ENCODE data around the gene FLOT2.
"Not testable (repeated sequence)": the region's sequence is repeated elsewhere in the genome, so short reads cannot be mapped to it uniquely, and the experiment has no call there.

FLOT2 gene

DNA sequence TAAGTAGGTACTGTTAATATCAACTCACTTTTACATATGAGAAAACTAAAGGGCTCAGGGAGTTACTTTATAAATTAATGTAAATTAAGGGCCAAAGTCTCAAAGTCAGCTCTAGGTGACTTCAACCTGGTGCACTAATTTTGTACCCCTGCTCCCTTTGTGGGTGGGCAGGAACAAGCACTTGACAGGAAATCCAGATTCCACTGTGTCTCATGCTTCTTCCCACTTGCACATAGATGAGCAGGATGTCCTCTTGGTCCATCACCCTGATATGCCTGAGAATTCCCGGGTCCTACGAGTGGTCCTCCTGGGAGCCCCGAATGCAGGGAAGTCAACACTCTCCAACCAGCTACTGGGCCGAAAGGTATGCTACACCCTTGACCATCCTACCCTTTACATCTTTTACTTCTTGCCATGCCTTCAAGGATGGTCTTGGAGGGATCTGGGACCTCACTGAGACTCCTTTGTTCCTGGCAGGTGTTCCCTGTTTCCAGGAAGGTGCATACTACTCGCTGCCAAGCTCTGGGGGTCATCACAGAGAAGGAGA lies 41.4 kb downstream of the FLOT2 start:
- no peak overlapping the region for H3K4me3 ChIP-seq (ENCODE audit: extremely low read depth, insufficient read depth, low read length, poor library complexity, severe bottlenecking)
- peaks cover 8% of the 10 kb centered on the region for H3K4me1 ChIP-seq (ENCODE audit: control insufficient read depth, insufficient read depth, low read length, poor library complexity, severe bottlenecking)
- H3K9me3 ChIP-seq (ENCODE audit: control insufficient read depth, low read length): no peaks in the 10 kb centered on the region
- 96 to 100% methylated on average over 4 to 5 of the region's 5 CpGs for WGBS, 2 experiments (ENCODE audit: insufficient coverage in 2 of 2)
- H3K27ac ChIP-seq (ENCODE audit: low read depth, low read length, severe bottlenecking): no peak overlapping the region
- H3K36me3 ChIP-seq (ENCODE audit: control insufficient read depth, insufficient read depth, low read length): peaks cover 44% of the 10 kb centered on the region

DNA sequence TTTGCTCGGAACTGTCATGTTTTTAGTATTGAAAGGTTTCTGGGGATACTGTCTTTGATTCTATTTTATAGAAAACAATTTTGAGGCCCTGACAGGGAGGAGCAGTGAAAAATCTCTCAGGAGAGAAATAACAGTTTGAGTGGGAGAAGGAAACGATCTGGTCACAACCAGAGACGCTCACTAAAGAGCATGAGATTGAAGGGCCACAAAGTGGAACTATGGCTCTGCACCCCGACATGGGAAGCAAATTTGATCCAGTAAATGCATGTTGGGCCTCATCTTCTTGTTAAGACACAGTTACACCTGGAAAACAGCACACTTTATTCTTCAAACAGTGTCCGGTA lies 42.2 kb downstream of the FLOT2 start:
- Histone ChIP-seq H3K36me3 (ENCODE audit: control insufficient read depth, insufficient read depth, low read length) (peaks cover 39% of the 10 kb centered on the region), H3K27ac (ENCODE audit: low read depth, low read length, severe bottlenecking) (peak overlapping the region; percentile 43), H3K4me1 (ENCODE audit: control insufficient read depth, insufficient read depth, low read length, poor library complexity, severe bottlenecking) (peaks cover 8% of the 10 kb centered on the region), H3K4me3 (ENCODE audit: extremely low read depth, insufficient read depth, low read length, poor library complexity, severe bottlenecking) (peak overlapping the region; percentile 83), H3K9me3 (ENCODE audit: control insufficient read depth, low read length) (no peaks in the 10 kb centered on the region)
- WGBS, 2 experiments (ENCODE audit: insufficient coverage in 2 of 2): 15 to 19% methylated on average over 4 of the region's 5 CpGs

DNA sequence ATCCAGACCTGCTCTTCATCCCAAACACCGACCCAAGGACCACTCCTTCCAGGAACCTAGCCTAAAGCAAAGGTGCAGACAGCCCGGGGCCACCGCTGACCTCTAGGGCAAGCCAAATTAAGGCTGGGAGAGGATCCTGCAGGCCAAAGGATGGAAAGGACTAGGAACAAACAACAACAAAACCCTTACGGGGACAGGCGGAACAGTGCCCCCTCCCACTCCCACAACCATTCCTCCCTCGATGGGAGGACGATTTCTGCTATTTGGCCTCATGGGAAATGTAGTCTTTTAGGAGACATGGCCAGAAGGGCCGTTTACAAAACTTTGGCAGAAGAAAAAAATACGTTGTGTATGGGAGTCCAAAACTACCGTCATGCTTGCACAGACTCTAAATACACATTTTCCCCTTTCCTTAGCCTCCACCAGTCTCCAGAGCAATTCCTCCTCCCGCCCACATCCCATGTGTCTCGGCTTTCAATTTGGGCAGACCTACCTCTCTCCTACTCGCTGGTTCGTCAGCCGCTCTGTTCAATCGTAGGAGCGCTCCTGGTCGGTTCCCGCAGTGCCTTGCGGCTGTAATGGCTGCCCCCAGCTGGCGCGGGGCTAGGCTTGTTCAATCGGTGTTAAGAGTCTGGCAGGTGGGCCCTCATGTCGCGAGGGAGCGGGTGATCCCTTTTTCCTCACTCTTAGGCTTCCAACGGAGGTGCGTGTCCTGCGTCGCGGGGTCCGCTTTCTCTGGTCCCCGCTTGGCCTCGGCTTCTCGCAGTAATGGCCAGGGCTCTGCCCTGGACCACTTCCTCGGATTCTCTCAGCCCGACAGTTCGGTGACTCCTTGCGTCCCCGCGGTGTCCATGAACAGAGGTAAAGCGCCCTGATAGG lies 42.8 kb downstream of the FLOT2 start, which contains the start of gene ERAL1:
Gene ERAL1, plus strand, starts transcription at position 560 of the 879 bp plus-strand sequence. Its CDS starts 19 bp downstream, at position 579.
- H3K27ac ChIP-seq (ENCODE audit: low read depth, low read length, severe bottlenecking): peak within 1 kb of the TSS; percentile 43
- peaks cover 35% of the 10 kb centered on the region for H3K36me3 ChIP-seq (ENCODE audit: control insufficient read depth, insufficient read depth, low read length)
- H3K4me3 ChIP-seq (ENCODE audit: extremely low read depth, insufficient read depth, low read length, poor library complexity, severe bottlenecking): peak within 1 kb of the TSS; percentile 83
- H3K9me3 ChIP-seq (ENCODE audit: control insufficient read depth, low read length): no peaks in the 10 kb centered on the region
- WGBS, 2 experiments (ENCODE audit: insufficient coverage in 2 of 2): 2% methylated on average over 28 to 35 of the region's 42 CpGs
- peaks cover 8% of the 10 kb centered on the region for H3K4me1 ChIP-seq (ENCODE audit: control insufficient read depth, insufficient read depth, low read length, poor library complexity, severe bottlenecking)

DNA sequence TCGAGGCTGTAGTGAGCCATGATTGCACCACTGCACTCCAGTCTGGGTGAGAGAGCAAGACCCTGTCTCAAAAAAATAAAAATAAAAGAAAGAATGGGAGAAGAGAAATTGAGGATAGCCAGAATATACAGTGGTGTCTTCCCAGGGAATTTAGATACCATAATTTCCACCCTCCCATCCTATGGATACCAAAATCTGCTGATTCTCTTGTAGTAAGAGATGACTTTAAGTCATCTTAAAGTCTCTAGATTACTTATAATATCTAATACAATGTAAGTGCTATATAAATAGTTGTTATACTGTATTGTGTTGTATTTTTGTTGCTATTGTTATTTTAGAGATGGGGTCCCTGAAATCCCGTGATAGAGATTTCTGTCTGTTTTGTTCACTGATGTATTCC lies 44.2 kb downstream of the FLOT2 start:
- no peaks in the 10 kb centered on the region for H3K9me3 ChIP-seq (ENCODE audit: control insufficient read depth, low read length)
- H3K36me3 ChIP-seq (ENCODE audit: control insufficient read depth, insufficient read depth, low read length): peaks cover 24% of the 10 kb centered on the region
- peaks cover 8% of the 10 kb centered on the region for H3K4me1 ChIP-seq (ENCODE audit: control insufficient read depth, insufficient read depth, low read length, poor library complexity, severe bottlenecking)
- 83 to 92% methylated on average over 1 to 2 of the region's 2 CpGs for WGBS, 2 experiments (ENCODE audit: insufficient coverage in 2 of 2)
- no peak overlapping the region for H3K4me3 ChIP-seq (ENCODE audit: extremely low read depth, insufficient read depth, low read length, poor library complexity, severe bottlenecking)
- no peak overlapping the region for H3K27ac ChIP-seq (ENCODE audit: low read depth, low read length, severe bottlenecking)

DNA sequence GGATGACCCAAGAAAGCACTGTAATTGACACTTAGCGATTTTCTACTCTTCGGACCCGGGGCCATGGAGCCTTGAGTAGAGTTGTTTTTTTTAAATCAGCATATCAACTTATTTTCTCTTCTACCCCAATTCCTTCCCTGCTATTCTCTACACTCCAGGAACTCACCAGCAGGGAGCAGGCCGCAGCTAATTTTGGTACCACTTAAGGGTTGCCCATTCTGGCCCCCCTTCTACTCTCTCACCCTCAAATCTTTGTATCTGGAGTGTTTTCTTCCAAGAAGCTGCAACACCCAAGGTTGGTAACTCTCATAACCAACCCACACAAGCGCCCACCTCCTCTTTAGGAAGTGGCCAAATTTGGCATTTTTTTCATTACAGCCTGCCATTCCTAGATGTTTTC lies 48.3 kb downstream of the FLOT2 start:
- Histone ChIP-seq H3K9me3 (ENCODE audit: control insufficient read depth, low read length) (no peaks in the 10 kb centered on the region), H3K4me3 (ENCODE audit: extremely low read depth, insufficient read depth, low read length, poor library complexity, severe bottlenecking) (no peak overlapping the region), H3K4me1 (ENCODE audit: control insufficient read depth, insufficient read depth, low read length, poor library complexity, severe bottlenecking) (peaks cover 1% of the 10 kb centered on the region), H3K36me3 (ENCODE audit: control insufficient read depth, insufficient read depth, low read length) (no peaks in the 10 kb centered on the region), H3K27ac (ENCODE audit: low read depth, low read length, severe bottlenecking) (no peak overlapping the region)
- 83 to 87% methylated on average over 1 to 2 of the region's 5 CpGs for WGBS, 2 experiments (ENCODE audit: insufficient coverage in 2 of 2)

DNA sequence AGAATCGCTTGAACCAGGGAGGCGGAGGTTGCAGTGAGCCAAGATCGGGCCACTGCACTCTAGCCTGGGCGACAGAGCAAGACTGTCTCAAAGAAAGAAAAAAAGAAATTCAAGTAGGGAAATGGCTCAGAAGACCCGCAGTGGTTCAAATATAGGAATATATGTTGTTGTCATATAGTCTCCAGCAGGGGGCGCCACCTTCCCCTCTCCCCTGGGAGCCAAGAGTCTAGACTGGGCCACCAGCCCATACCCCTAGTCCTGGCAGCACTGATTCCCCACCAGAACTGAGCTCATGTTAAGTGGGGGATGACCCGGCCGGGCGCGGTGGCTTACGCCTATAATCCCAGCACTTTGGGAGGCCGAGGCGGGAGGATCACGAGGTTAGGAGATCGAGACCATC lies 48.9 kb downstream of the FLOT2 start:
- not testable (repeated sequence) for H3K4me3 ChIP-seq (ENCODE audit: extremely low read depth, insufficient read depth, low read length, poor library complexity, severe bottlenecking); H3K4me1 ChIP-seq (ENCODE audit: control insufficient read depth, insufficient read depth, low read length, poor library complexity, severe bottlenecking); H3K9me3 ChIP-seq (ENCODE audit: control insufficient read depth, low read length); H3K27ac ChIP-seq (ENCODE audit: low read depth, low read length, severe bottlenecking); H3K36me3 ChIP-seq (ENCODE audit: control insufficient read depth, insufficient read depth, low read length)
- 83 to 89% methylated on average over 11 to 13 of the region's 15 CpGs for WGBS, 2 experiments (ENCODE audit: insufficient coverage in 2 of 2)

DNA sequence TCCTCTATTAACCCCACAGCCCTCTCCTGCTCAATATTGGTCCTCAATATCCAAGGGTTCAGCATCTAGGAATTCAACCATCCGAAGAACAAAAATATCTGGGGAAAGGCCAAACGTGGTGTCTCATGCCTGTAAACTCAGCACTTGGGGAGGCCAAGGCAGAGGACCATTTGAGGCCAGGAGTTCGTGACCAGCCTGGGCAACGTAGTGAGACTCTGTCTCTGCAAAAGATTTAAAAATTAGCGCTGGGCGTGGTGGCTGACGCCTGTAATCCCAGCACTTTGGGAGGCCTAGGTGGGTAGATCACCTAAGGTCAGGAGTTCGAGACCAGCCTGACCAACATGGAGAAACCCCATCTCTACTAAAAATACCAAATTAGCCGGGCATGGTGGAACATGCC lies 50.8 kb downstream of the FLOT2 start:
- H3K4me1 ChIP-seq (ENCODE audit: control insufficient read depth, insufficient read depth, low read length, poor library complexity, severe bottlenecking); H3K9me3 ChIP-seq (ENCODE audit: control insufficient read depth, low read length): not testable (repeated sequence)
- 95 to 98% methylated on average over 6 to 8 of the region's 9 CpGs for WGBS, 2 experiments (ENCODE audit: insufficient coverage in 2 of 2)

DNA sequence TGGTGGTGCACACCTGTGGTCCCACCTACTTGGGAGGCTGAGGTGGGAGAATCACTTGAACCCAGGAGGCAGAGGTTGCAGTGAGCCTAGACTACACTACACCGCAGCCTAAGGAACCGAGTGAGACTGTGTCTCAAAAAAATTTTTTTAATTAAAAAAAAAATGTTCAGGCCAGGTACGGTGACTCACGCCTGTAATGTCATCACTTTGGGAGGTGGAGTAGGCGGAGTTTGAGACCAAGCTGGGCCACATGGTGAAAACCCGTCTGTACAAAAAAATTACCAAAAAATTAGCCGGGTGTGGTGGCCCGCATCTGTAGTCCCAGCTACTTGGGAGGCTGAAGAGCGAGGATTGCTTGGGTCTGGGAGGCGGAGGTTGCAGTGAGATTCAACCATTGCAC lies 51.3 kb downstream of the FLOT2 start:
- Histone ChIP-seq H3K9me3 (ENCODE audit: control insufficient read depth, low read length) (no peaks in the 10 kb centered on the region), H3K36me3 (ENCODE audit: control insufficient read depth, insufficient read depth, low read length) (no peaks in the 10 kb centered on the region), H3K4me1 (ENCODE audit: control insufficient read depth, insufficient read depth, low read length, poor library complexity, severe bottlenecking) (no peaks in the 10 kb centered on the region), H3K27ac (ENCODE audit: low read depth, low read length, severe bottlenecking) (no peak overlapping the region), H3K4me3 (ENCODE audit: extremely low read depth, insufficient read depth, low read length, poor library complexity, severe bottlenecking) (no peak overlapping the region)
- 98 to 99% methylated on average over 6 to 9 of the region's 10 CpGs for WGBS, 2 experiments (ENCODE audit: insufficient coverage in 2 of 2)

More for the DNA sequence above, 50.8 kb downstream of the FLOT2 start:
- not testable (repeated sequence) for H3K4me3 ChIP-seq (ENCODE audit: extremely low read depth, insufficient read depth, low read length, poor library complexity, severe bottlenecking); H3K27ac ChIP-seq (ENCODE audit: low read depth, low read length, severe bottlenecking); H3K36me3 ChIP-seq (ENCODE audit: control insufficient read depth, insufficient read depth, low read length)

DNA sequence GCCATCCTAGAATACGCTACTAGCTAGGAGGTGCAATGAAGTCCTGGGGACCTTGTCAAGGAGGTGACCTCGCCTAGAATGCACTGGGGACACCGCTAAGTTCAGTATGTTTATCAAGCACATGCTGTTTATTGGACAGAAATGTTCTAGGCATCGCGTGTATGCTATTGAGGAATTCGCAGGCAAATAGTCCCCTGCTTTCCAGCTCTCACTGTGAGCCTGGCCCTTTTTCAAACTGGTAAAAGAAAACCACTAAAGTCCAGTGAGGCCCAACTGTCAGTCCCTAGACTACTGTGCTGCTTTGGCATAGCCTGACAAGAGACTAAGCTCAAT lies 53.8 kb downstream of the FLOT2 start:
- 93 to 97% methylated on average over 6 of the region's 6 CpGs for WGBS, 2 experiments (ENCODE audit: insufficient coverage in 2 of 2)
- Histone ChIP-seq H3K27ac (ENCODE audit: low read depth, low read length, severe bottlenecking) (no peak overlapping the region), H3K4me3 (ENCODE audit: extremely low read depth, insufficient read depth, low read length, poor library complexity, severe bottlenecking) (no peak overlapping the region)

DNA sequence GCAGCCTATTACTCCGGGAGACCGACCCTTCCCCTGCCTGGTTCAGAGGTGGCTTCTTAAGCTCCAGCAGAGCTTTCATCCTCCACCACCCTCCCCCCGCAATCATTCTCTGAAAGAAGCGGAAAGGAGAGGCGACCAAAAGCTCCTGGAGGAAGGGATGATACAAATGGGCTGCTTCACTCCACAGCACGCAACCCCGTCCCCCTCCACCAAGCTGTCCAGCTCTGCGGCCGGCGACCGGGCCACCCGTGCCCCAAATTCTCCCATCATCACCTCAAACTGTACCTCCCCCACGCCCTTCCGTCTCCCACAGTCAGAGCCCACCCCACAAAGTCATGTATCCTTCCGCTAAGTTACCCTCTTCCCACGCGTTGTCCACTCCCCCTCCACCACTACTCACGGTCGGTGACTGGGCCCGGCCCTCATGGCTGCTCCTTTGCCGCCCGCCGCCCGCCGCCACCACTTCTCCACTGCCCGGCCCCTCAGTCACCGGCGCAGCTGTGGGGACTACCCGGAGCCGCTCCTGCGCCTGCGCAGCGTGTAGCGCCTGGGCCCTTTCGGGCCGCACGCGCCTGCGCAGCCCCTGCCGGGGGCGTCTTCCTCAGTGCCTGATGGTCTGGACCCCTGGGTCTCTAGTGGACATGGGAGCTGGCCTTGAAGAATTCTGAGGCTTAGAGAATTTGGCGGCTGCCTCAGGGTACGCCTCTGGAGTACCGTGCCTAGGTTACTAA lies 55.1 kb downstream of the FLOT2 start, which contains the start of gene FAM222B:
Gene FAM222B, minus strand, starts transcription at position 509 of the 731 bp plus-strand sequence. CDS start 76,123 bp downstream, outside the sequence.
- H3K4me3 ChIP-seq (ENCODE audit: extremely low read depth, insufficient read depth, low read length, poor library complexity, severe bottlenecking): peak within 1 kb of the TSS; percentile 91
- H3K36me3 ChIP-seq (ENCODE audit: control insufficient read depth, insufficient read depth, low read length): no peaks in the 10 kb centered on the region
- peaks cover 3% of the 10 kb centered on the region for H3K4me1 ChIP-seq (ENCODE audit: control insufficient read depth, insufficient read depth, low read length, poor library complexity, severe bottlenecking)
- 0 to 1% methylated on average over 23 to 26 of the region's 44 CpGs for WGBS, 2 experiments (ENCODE audit: insufficient coverage in 2 of 2)
- peak within 1 kb of the TSS; percentile 53 for H3K27ac ChIP-seq (ENCODE audit: low read depth, low read length, severe bottlenecking)
- no peaks in the 10 kb centered on the region for H3K9me3 ChIP-seq (ENCODE audit: control insufficient read depth, low read length)

More for the DNA sequence above, 53.8 kb downstream of the FLOT2 start:
- no peaks in the 10 kb centered on the region for H3K9me3 ChIP-seq (ENCODE audit: control insufficient read depth, low read length)
- H3K36me3 ChIP-seq (ENCODE audit: control insufficient read depth, insufficient read depth, low read length): no peaks in the 10 kb centered on the region
- peaks cover 3% of the 10 kb centered on the region for H3K4me1 ChIP-seq (ENCODE audit: control insufficient read depth, insufficient read depth, low read length, poor library complexity, severe bottlenecking)
